Muscle layer of duodenum (tissue), 2 donors: Measurements from ENCODE around the gene SYDE2.
"Not testable (repeated sequence)": the region's sequence is repeated elsewhere in the genome, so short reads cannot be mapped to it uniquely, and the experiment has no call there.

Experiments
- H3K27ac ChIP-seq: one replicate; pipeline ENCODE4 v1.7.0; 2013; ENCODE audit warnings: mild to moderate bottlenecking, low read length
- H3K27me3 ChIP-seq: one replicate; pipeline ENCODE4 v1.7.0; 2013; ENCODE audit warnings: low read depth, mild to moderate bottlenecking, control low read depth, low read length
- H3K36me3 ChIP-seq, 2 donors: one replicate each; pipeline ENCODE4 v1.7.0; 2013; ENCODE audit warnings: low read length in 2 of 2, control low read depth in 1 of 2, mild to moderate bottlenecking in 1 of 2; ENCODE audit not compliant: insufficient read depth in 2 of 2, control insufficient read depth in 1 of 2
- H3K4me1 ChIP-seq, 2 donors: one replicate each; pipeline ENCODE4 v1.7.0; 2013; ENCODE audit warnings: low read length in 2 of 2, mild to moderate bottlenecking in 2 of 2, control low read depth in 1 of 2, moderate library complexity in 1 of 2; ENCODE audit not compliant: insufficient read depth in 2 of 2, control insufficient read depth in 1 of 2
- H3K4me3 ChIP-seq, 2 donors: one replicate each; pipeline ENCODE4 v1.7.0; 2013; ENCODE audit warnings: low read length in 2 of 2, low read depth in 1 of 2, mild to moderate bottlenecking in 1 of 2
- H3K9me3 ChIP-seq, 2 donors: one replicate each; pipeline ENCODE4 v1.7.0; 2013; ENCODE audit warnings: low read length in 2 of 2, control low read depth in 1 of 2, mild to moderate bottlenecking in 1 of 2; ENCODE audit not compliant: control insufficient read depth in 1 of 2
- donor health status: healthy.

Gene SYDE2

GRCh38 chr1:85157436-85157835 lies 43.4 kb downstream of the SYDE2 start:
- Histone ChIP-seq H3K4me1 (no peaks in the 10 kb centered on the region), H3K36me3 (no peaks in the 10 kb centered on the region), H3K27me3 (no peaks in the 10 kb centered on the region), H3K9me3 (no peaks in the 10 kb centered on the region), H3K27ac (no peak overlapping the region), H3K4me3 (no peak overlapping the region)

GRCh38 chr1:85153149-85153891 lies 47.5 kb downstream of the SYDE2 start:
- Histone ChIP-seq H3K27me3 (no peaks in the 10 kb centered on the region), H3K36me3 (no peaks in the 10 kb centered on the region), H3K4me3 (no peak overlapping the region), H3K9me3 (no peaks in the 10 kb centered on the region), H3K27ac (no peak overlapping the region), H3K4me1 (no peaks in the 10 kb centered on the region)

GRCh38 chr1:85151446-85151845 lies 49.4 kb downstream of the SYDE2 start:
- H3K9me3 ChIP-seq = no peaks in the 10 kb centered on the region
- no peaks in the 10 kb centered on the region for H3K27me3 ChIP-seq
- H3K36me3 ChIP-seq = no peaks in the 10 kb centered on the region
- H3K4me3 ChIP-seq = no peak overlapping the region
- no peak overlapping the region for H3K27ac ChIP-seq
- H3K4me1 ChIP-seq = no peaks in the 10 kb centered on the region

- no peaks in the 10 kb centered on the region for H3K4me1 ChIP-seq
- H3K9me3 ChIP-seq = no peaks in the 10 kb centered on the region
- H3K27me3 ChIP-seq = no peaks in the 10 kb centered on the region
Observed at GRCh38 chr1:85149805-85150204, 51.0 kb downstream of the SYDE2 start.

GRCh38 chr1:85148524-85149250 lies 52.1 kb downstream of the SYDE2 start:
- Histone ChIP-seq H3K4me1 (no peaks in the 10 kb centered on the region), H3K36me3 (no peaks in the 10 kb centered on the region), H3K4me3 (no peak overlapping the region), H3K9me3 (no peaks in the 10 kb centered on the region), H3K27me3 (no peaks in the 10 kb centered on the region), H3K27ac (no peak overlapping the region)

More at GRCh38 chr1:85149805-85150204, 51.0 kb downstream of the SYDE2 start:
- no peaks in the 10 kb centered on the region for H3K36me3 ChIP-seq
- H3K27ac ChIP-seq = no peak overlapping the region
- no peak overlapping the region for H3K4me3 ChIP-seq

GRCh38 chr1:85146972-85147359 lies 53.9 kb downstream of the SYDE2 start:
- Histone ChIP-seq H3K27ac (no peak overlapping the region), H3K36me3 (no peaks in the 10 kb centered on the region), H3K27me3 (no peaks in the 10 kb centered on the region), H3K9me3 (no peaks in the 10 kb centered on the region), H3K4me3 (no peak overlapping the region), H3K4me1 (no peaks in the 10 kb centered on the region)

- H3K27me3 ChIP-seq, H3K27ac ChIP-seq, H3K4me1 ChIP-seq, H3K4me3 ChIP-seq, H3K36me3 ChIP-seq, H3K9me3 ChIP-seq: not testable (repeated sequence)
Observed at GRCh38 chr1:85146298-85146971, 54.4 kb downstream of the SYDE2 start.

- H3K27ac ChIP-seq = no peak overlapping the region
- H3K4me3 ChIP-seq = no peak overlapping the region
- no peaks in the 10 kb centered on the region for H3K36me3 ChIP-seq
- H3K4me1 ChIP-seq = no peaks in the 10 kb centered on the region
- H3K9me3 ChIP-seq = no peaks in the 10 kb centered on the region
- no peaks in the 10 kb centered on the region for H3K27me3 ChIP-seq
Observed at GRCh38 chr1:85144351-85144750, 56.5 kb downstream of the SYDE2 start.

- H3K27ac ChIP-seq = no peak overlapping the region
- no peaks in the 10 kb centered on the region for H3K9me3 ChIP-seq
- H3K4me1 ChIP-seq = no peaks in the 10 kb centered on the region
- H3K36me3 ChIP-seq = no peaks in the 10 kb centered on the region
- no peak overlapping the region for H3K4me3 ChIP-seq
- no peaks in the 10 kb centered on the region for H3K27me3 ChIP-seq
Observed at GRCh38 chr1:85142753-85143152, 58.1 kb downstream of the SYDE2 start.

- not testable (repeated sequence) for H3K4me3 ChIP-seq, H3K27ac ChIP-seq
Observed at GRCh38 chr1:85138439-85138838, 62.4 kb downstream of the SYDE2 start.

GRCh38 chr1:85137660-85138059 lies 63.2 kb downstream of the SYDE2 start:
- no peak overlapping the region for H3K27ac ChIP-seq
- H3K4me3 ChIP-seq = no peak overlapping the region
- H3K36me3 ChIP-seq = no peaks in the 10 kb centered on the region
- no peaks in the 10 kb centered on the region for H3K4me1 ChIP-seq
- H3K9me3 ChIP-seq = no peaks in the 10 kb centered on the region
- H3K27me3 ChIP-seq = no peaks in the 10 kb centered on the region

More at GRCh38 chr1:85138439-85138838, 62.4 kb downstream of the SYDE2 start:
- H3K36me3 ChIP-seq, H3K4me1 ChIP-seq, H3K9me3 ChIP-seq, H3K27me3 ChIP-seq: not testable (repeated sequence)
